GM23338 (cell line): ENCODE measurements around the gene SLC25A6. TPM values are rescaled to one million over a fixed set of nuclear protein-coding genes. Genes with fewer than 3 reads are reported as not detected.
A peak's percentile ranks its signal among the peaks of the same experiment; 100 is the strongest.

ENCODE experiments used
- ATAC-seq: fragments of 200-7000 bp; cut with Tn5 transposase; 3 replicates; pipeline ENCODE4 v1.9.1; 2020
- DNase-seq: peaks from one replicate; pipeline ENCODE4 v3.0.0-alpha.2; 2015; ENCODE audit warnings: low spot score
- H2AFZ ChIP-seq: fragments of 200-600 bp; sonication (generic); 2 replicates; pipeline ENCODE4 v1.8.0; 2016; ENCODE audit warnings: antibody characterized with exemption, mild to moderate bottlenecking, moderate library complexity
- H3F3A ChIP-seq: fragments of 200-600 bp; sonication (generic); replicated peaks from 2 replicates; pipeline ENCODE4 v1.8.0; 2017; ENCODE audit warnings: antibody characterized with exemption, mixed run types, low read depth
- H3K27ac ChIP-seq: fragments of 200-600 bp; sonication (generic); 2 replicates; pipeline ENCODE4 v1.6.1; 2016; ENCODE audit warnings: low read depth
- H3K27me3 ChIP-seq: fragments of 200-600 bp; sonication (generic); 2 replicates; pipeline ENCODE4 v1.8.0; 2016; ENCODE audit warnings: mild to moderate bottlenecking, mixed run types, moderate library complexity; ENCODE audit not compliant: insufficient read depth
- H3K36me3 ChIP-seq: fragments of 200-600 bp; sonication (generic); 2 replicates; pipeline ENCODE4 v1.8.0; 2016; ENCODE audit warnings: mild to moderate bottlenecking; ENCODE audit not compliant: insufficient read depth
- H3K4me1 ChIP-seq: fragments of 200-600 bp; sonication (generic); 2 replicates; pipeline ENCODE4 v1.8.0; 2016; ENCODE audit warnings: mild to moderate bottlenecking, moderate library complexity; ENCODE audit not compliant: insufficient read depth
- H3K4me2 ChIP-seq: fragments of 200-600 bp; sonication (generic); 2 replicates; pipeline ENCODE4 v1.7.1; 2017; ENCODE audit warnings: mixed run types
- H3K4me3 ChIP-seq: fragments of 200-600 bp; sonication (generic); 2 replicates; pipeline ENCODE4 v1.6.1; 2016; ENCODE audit warnings: mixed run types
- H3K79me2 ChIP-seq: fragments of 200-600 bp; sonication (generic); replicated peaks from 2 replicates; pipeline ENCODE4 v1.8.0; 2017; ENCODE audit warnings: mild to moderate bottlenecking; ENCODE audit not compliant: insufficient read depth
- H3K9me2 ChIP-seq: fragments of 200-600 bp; sonication (generic); 2 replicates; pipeline ENCODE4 v1.8.0; 2017; ENCODE audit not compliant: insufficient read depth
- H4K20me1 ChIP-seq: fragments of 200-600 bp; sonication (generic); replicated peaks from 2 replicates; pipeline ENCODE4 v1.8.0; 2017; ENCODE audit warnings: mild to moderate bottlenecking; ENCODE audit not compliant: insufficient read depth
- H3K27ac Mint-ChIP-seq: 2 replicates; pipeline ENCODE4 v1.8.0; 2020; ENCODE audit warnings: inconsistent platforms, mild to moderate bottlenecking, moderate library complexity, mixed read lengths
- H3K27me3 Mint-ChIP-seq: 3 replicates; pipeline ENCODE4 v1.8.0; 2022; ENCODE audit warnings: low read depth, mild to moderate bottlenecking, moderate library complexity, mixed read lengths, inconsistent platforms; ENCODE audit not compliant: insufficient read depth, poor library complexity
- H3K36me3 Mint-ChIP-seq: 3 replicates; pipeline ENCODE4 v1.8.0; 2021; ENCODE audit warnings: low read depth, mild to moderate bottlenecking, inconsistent platforms, moderate library complexity, mixed read lengths
- H3K4me1 Mint-ChIP-seq: 3 replicates; pipeline ENCODE4 v1.8.0; 2020; ENCODE audit warnings: mild to moderate bottlenecking, inconsistent platforms, mixed read lengths
- H3K4me3 Mint-ChIP-seq: 3 replicates; pipeline ENCODE4 v1.8.0; 2021; ENCODE audit warnings: moderate library complexity, mild to moderate bottlenecking, inconsistent platforms, mixed read lengths
- H3K9me3 Mint-ChIP-seq: 3 replicates; pipeline ENCODE4 v1.8.0; 2020; ENCODE audit warnings: moderate library complexity, mild to moderate bottlenecking, inconsistent platforms, mixed read lengths
- CREB1 ChIP-seq: fragments of 250-450 bp; sonication (Bioruptor Pico); IDR thresholded peaks from 2 replicates; pipeline ENCODE4 v1.5.0; 2020; ENCODE audit warnings: low read depth, mild to moderate bottlenecking, moderate library complexity
- CTCF ChIP-seq, 2 experiments: fragments of 200-600 bp in 1 of 2; sonication (generic) in 1 of 2; conservative IDR thresholded peaks; 2 replicates each; pipeline versions ENCODE4 v1.5.1 to v1.6.1; 2016 to 2017; ENCODE audit warnings: antibody characterized with exemption in 2 of 2, low read depth in 2 of 2, mild to moderate bottlenecking in 2 of 2, moderate library complexity in 1 of 2
- ETS1 ChIP-seq: IDR thresholded peaks from 2 replicates; pipeline ENCODE4 v1.6.1; 2016; ENCODE audit warnings: antibody characterized with exemption
- EZH2 ChIP-seq: fragments of 200-600 bp; sonication (generic); IDR thresholded peaks from one replicate; pipeline ENCODE4 v1.8.0; 2017; ENCODE audit warnings: antibody characterized with exemption, mild to moderate bottlenecking, low read depth; ENCODE audit not compliant: unreplicated experiment
- EZH2phosphoT487 ChIP-seq: fragments of 200-600 bp; sonication (generic); IDR thresholded peaks from one replicate; pipeline ENCODE4 v1.8.1; 2018; ENCODE audit warnings: antibody characterized with exemption; ENCODE audit not compliant: unreplicated experiment
- JUNB ChIP-seq: IDR thresholded peaks from one replicate; pipeline ENCODE4 v1.6.1; 2016; ENCODE audit warnings: antibody characterized with exemption; ENCODE audit not compliant: unreplicated experiment
- NANOG ChIP-seq: IDR thresholded peaks from 2 replicates; pipeline ENCODE4 v1.6.1; 2016; ENCODE audit warnings: antibody characterized with exemption, borderline replicate concordance
- POLR2AphosphoS5 ChIP-seq: IDR thresholded peaks from 2 replicates; pipeline ENCODE4 v1.6.1; 2016; ENCODE audit warnings: antibody characterized with exemption, low read depth
- REST ChIP-seq: IDR thresholded peaks from one replicate; pipeline ENCODE4 v1.6.1; 2018; ENCODE audit warnings: antibody characterized with exemption; ENCODE audit not compliant: unreplicated experiment
- STAT1 ChIP-seq: IDR thresholded peaks from one replicate; pipeline ENCODE4 v1.6.1; 2016; ENCODE audit warnings: antibody characterized with exemption; ENCODE audit not compliant: unreplicated experiment
- ZNF331 ChIP-seq: fragments of 250-450 bp; sonication (Bioruptor Pico); IDR thresholded peaks from 2 replicates; pipeline ENCODE4 v1.5.0; 2020; ENCODE audit warnings: low read depth, mild to moderate bottlenecking, moderate library complexity
- polyA plus RNA-seq: library from polyadenylated mRNA; unstranded; fragments of >200 nt; fragmentation: Nextera tagmentation; extraction: Ambion mirVana; gene quantifications from 2 replicates; pipeline ENCODE4 v1.2.1, GENCODE V29; 2016
- total RNA-seq: library from RNA; depleted of rRNA; stranded (reverse); fragments of >200 nt; shearing (Covaris generic); gene quantifications from 2 replicates; pipeline ENCODE4 v1.2.3, GENCODE V29; 2014

SLC25A6 gene
- total and polyA plus RNA-seq, 2 experiments from 2014 or later = 358 to 486 TPM

- TF ChIP-seq CTCF (conservative IDR thresholded peaks at IDR 0.05; ENCODE audit: low read depth in 2 of 2) = no peak
- no peak for TF ChIP-seq CREB1
- no peak for TF ChIP-seq NANOG
- no peak for TF ChIP-seq ZNF331 (CRISPR knock-in tag)
- TF ChIP-seq ETS1 = no peak
- no peak for TF ChIP-seq EZH2phosphoT487
- no peak for TF ChIP-seq JUNB
- no peak for TF ChIP-seq REST
- no peak for TF ChIP-seq EZH2
- TF ChIP-seq POLR2AphosphoS5 = no peak
- TF ChIP-seq STAT1 = no peak
Measured at GRCh38 chrX:1397001-1397400, 5.1 kb upstream of the SLC25A6 start (continued).

DNA sequence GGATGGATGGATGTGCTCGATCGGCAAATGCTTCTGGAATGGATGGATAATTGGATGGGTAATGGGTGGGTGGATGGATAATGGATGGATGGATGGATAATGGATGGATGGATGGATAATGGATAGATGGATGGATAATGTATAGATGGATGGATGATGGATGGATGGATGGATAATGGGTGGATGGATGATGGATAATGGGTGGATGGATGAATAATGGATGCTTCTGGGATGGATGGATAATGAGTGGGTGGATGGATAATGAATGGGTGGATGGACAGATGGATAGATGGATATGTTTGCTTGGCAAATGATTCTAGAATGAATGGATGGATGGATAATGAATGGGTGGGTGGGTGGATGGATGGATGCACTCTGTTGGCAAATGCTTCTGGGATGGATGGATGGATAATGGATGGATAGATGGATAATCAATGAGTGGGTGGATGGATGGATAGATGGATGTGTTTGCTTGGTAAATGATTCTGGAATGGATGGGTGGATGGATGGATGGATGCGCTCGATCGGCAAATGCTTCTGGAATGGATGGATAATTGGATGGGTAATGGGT is 3.8 kb upstream of the SLC25A6 start:
- Mint-ChIP-seq H3K4me1 (peaks cover 23% of the 10 kb centered on the region), H3K27ac (no peak overlapping the region), H3K27me3 (peaks cover 25% of the 10 kb centered on the region), H3K4me3 (peak overlapping the region; percentile 6; the same call in 1 of the 3 replicates), H3K9me3 (peaks cover 11% of the 10 kb centered on the region; the same call in 2 of the 3 replicates), H3K36me3 (peaks cover 60% of the 10 kb centered on the region)
- ATAC-seq (no peak), DNase-seq (no peak)
- Histone ChIP-seq H2AFZ (no peak overlapping the region), H3K27ac (no peak overlapping the region), H3K4me2 (no peak overlapping the region), H3F3A (peaks cover 19% of the 10 kb centered on the region), H3K4me3 (no peak overlapping the region), H3K4me1 (peaks cover 11% of the 10 kb centered on the region; the same call in 1 of the 2 replicates), H3K36me3 (peaks cover 5% of the 10 kb centered on the region; the same call in 1 of the 2 replicates), H3K79me2 (peaks cover 38% of the 10 kb centered on the region), H4K20me1 (peaks cover 22% of the 10 kb centered on the region), H3K27me3 (no peaks in the 10 kb centered on the region), H3K9me2 (no peaks in the 10 kb centered on the region)
- no peak for TF ChIP-seq POLR2AphosphoS5
- no peak for TF ChIP-seq REST
- no peak for TF ChIP-seq ETS1
- TF ChIP-seq EZH2 = no peak
- no peak for TF ChIP-seq JUNB
- no peak for TF ChIP-seq CTCF (conservative IDR thresholded peaks at IDR 0.05; ENCODE audit: low read depth in 2 of 2)
- TF ChIP-seq CREB1 = no peak
